Measurements from ENCODE around the gene UBIAD1. TPM values are rescaled to one million over a fixed set of nuclear protein-coding genes. Genes with fewer than 3 reads are reported as not detected.

Gene UBIAD1
- total RNA-seq, 1 donor from 2014 or later, result 22.7 TPM

GRCh38 chr1:11279630-11280029, 6.6 kb downstream of the UBIAD1 start:
- DNase-seq, result no peak
- Mint-ChIP-seq H3K27me3 (ENCODE audit: unreplicated experiment) (no peaks in the 10 kb centered on the region), H3K4me1 (ENCODE audit: low read depth, unreplicated experiment) (peaks cover 29% of the 10 kb centered on the region), H3K4me3 (ENCODE audit: unreplicated experiment) (no peak overlapping the region), H3K27ac (ENCODE audit: unreplicated experiment) (no peak overlapping the region), H3K9me3 (ENCODE audit: unreplicated experiment) (no peaks in the 10 kb centered on the region), H3K36me3 (ENCODE audit: unreplicated experiment) (peaks cover 5% of the 10 kb centered on the region)
- TF ChIP-seq CTCF (IDR thresholded peaks at IDR 0.05; ENCODE audit: partially characterized antibody, unreplicated experiment), result no peak

- TF ChIP-seq CTCF (IDR thresholded peaks at IDR 0.05; ENCODE audit: partially characterized antibody, unreplicated experiment), result no peak
- DNase-seq, result no peak
- no peak overlapping the region for H3K4me3 Mint-ChIP-seq (ENCODE audit: unreplicated experiment)
These were observed 7.8 kb downstream of the UBIAD1 start for GRCh38 chr1:11280719-11281376.

GRCh38 chr1:11281518-11282331, 8.7 kb downstream of the UBIAD1 start:
- DNase-seq, result no peak
- no peak overlapping the region for H3K4me3 Mint-ChIP-seq (ENCODE audit: unreplicated experiment)
- peaks cover 5% of the 10 kb centered on the region for H3K36me3 Mint-ChIP-seq (ENCODE audit: unreplicated experiment)
- no peaks in the 10 kb centered on the region for H3K9me3 Mint-ChIP-seq (ENCODE audit: unreplicated experiment)
- no peak overlapping the region for H3K27ac Mint-ChIP-seq (ENCODE audit: unreplicated experiment)
- peaks cover 3% of the 10 kb centered on the region for H3K27me3 Mint-ChIP-seq (ENCODE audit: unreplicated experiment)
- H3K4me1 Mint-ChIP-seq (ENCODE audit: low read depth, unreplicated experiment), result peaks cover 46% of the 10 kb centered on the region
- TF ChIP-seq CTCF (IDR thresholded peaks at IDR 0.05; ENCODE audit: partially characterized antibody, unreplicated experiment), result no peak

More at GRCh38 chr1:11280719-11281376, 7.8 kb downstream of the UBIAD1 start:
- Mint-ChIP-seq H3K36me3 (ENCODE audit: unreplicated experiment) (peaks cover 5% of the 10 kb centered on the region), H3K4me1 (ENCODE audit: low read depth, unreplicated experiment) (peaks cover 39% of the 10 kb centered on the region), H3K27me3 (ENCODE audit: unreplicated experiment) (peaks cover 3% of the 10 kb centered on the region), H3K9me3 (ENCODE audit: unreplicated experiment) (no peaks in the 10 kb centered on the region), H3K27ac (ENCODE audit: unreplicated experiment) (peak overlapping the region; percentile 81)

GRCh38 chr1:11283151-11283550, 10.2 kb downstream of the UBIAD1 start:
- Mint-ChIP-seq H3K27me3 (ENCODE audit: unreplicated experiment) (peaks cover 8% of the 10 kb centered on the region), H3K4me1 (ENCODE audit: low read depth, unreplicated experiment) (peaks cover 54% of the 10 kb centered on the region), H3K27ac (ENCODE audit: unreplicated experiment) (no peak overlapping the region), H3K4me3 (ENCODE audit: unreplicated experiment) (no peak overlapping the region), H3K36me3 (ENCODE audit: unreplicated experiment) (peaks cover 5% of the 10 kb centered on the region), H3K9me3 (ENCODE audit: unreplicated experiment) (peaks cover 3% of the 10 kb centered on the region)
- TF ChIP-seq CTCF (IDR thresholded peaks at IDR 0.05; ENCODE audit: partially characterized antibody, unreplicated experiment), result no peak
- DNase-seq, result no peak

- Mint-ChIP-seq H3K27me3 (ENCODE audit: unreplicated experiment) (peaks cover 13% of the 10 kb centered on the region), H3K4me3 (ENCODE audit: unreplicated experiment) (peak overlapping the region; percentile 31), H3K9me3 (ENCODE audit: unreplicated experiment) (peaks cover 11% of the 10 kb centered on the region), H3K27ac (ENCODE audit: unreplicated experiment) (peak overlapping the region; percentile 62), H3K36me3 (ENCODE audit: unreplicated experiment) (peaks cover 3% of the 10 kb centered on the region), H3K4me1 (ENCODE audit: low read depth, unreplicated experiment) (peaks cover 63% of the 10 kb centered on the region)
- no peak for TF ChIP-seq CTCF (IDR thresholded peaks at IDR 0.05; ENCODE audit: partially characterized antibody, unreplicated experiment)
- no peak for DNase-seq
These were observed 11.8 kb downstream of the UBIAD1 start for GRCh38 chr1:11284784-11285183.

Data from glutamatergic neuron (in vitro differentiated cells).